ENCODE data around the gene TCF7L1. TPM values are rescaled to one million over a fixed set of nuclear protein-coding genes. Genes with fewer than 3 reads are reported as not detected.
"Not testable (repeated sequence)": the region's sequence is repeated elsewhere in the genome, so short reads cannot be mapped to it uniquely, and the experiment has no call there.

TCF7L1 gene
- total RNA-seq, 1 donor from 2014 or later, result 8.0 TPM

DNA sequence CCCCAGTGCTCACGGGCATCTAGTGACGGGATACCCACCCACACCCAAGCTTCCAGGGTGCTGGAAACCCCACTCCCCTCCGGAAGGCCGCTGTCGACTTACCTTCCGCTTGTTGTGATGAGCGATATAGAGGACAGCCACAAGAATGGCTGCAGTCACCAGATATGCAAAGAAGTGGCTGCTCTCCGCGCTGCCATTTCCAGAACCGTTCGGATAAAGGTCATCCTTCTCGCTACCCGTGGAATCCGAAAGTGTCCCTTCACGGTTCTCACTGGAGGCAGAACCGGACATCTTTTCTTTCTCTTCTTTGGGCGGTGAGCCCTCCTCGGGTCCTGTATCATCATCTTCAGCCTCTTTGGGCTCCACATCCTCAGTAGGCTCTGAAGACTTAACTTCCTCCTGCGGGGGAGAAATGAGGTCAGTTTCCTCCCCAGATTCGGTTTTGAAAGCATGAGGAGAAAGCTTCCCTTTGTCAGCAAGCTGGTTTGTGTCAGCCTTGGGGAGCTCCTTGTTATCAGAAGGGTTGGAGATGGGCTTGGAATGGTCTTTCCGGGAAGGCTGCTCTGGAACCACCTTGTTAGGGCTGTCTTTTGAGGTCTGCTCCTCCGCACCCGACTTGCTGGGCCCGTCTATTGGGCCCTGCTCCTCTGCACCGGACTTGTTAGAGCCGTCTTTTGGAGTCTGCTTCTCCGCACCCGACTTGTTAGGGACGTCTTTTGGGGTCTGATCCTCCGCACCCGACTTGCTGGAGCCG lies 193.4 kb downstream of the TCF7L1 start:
- no peak for DNase-seq

DNA sequence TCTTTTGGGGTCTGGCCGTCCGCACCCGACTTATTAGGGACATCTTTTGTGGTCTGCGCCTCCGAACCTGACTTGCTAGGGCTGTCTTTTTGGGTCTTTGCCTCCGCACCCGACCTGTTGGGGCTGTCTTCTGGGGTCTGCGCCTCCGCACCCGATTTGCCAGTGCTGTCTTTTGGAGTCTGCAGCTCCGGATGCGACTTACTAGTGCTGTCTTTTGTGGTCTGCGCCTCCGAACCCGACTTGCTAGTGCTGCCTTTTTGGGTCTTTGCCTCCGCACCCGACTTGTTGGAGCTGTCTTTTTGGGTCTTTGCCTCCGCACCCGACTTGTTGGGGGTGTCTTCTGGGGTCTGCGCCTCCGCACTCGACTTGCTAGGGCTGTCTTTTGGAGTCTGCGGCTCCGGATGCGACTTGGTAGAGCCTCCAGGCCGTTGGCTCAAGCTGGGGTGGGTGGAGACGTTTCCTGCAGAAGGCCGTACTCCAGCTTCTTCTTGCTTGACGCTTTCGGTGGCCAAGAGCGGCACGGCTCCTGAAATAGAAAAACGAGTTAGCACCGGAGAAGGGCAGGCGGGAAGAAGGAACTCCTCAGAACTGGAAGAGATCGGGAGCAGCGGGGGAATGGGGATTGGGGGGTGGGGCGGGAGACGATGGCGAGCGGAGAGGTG lies 194.1 kb downstream of the TCF7L1 start:
- no peak for DNase-seq

- DNase-seq, result peak; percentile 83
Observed at GRCh38 chr2:85327822-85328617, 194.8 kb downstream of the TCF7L1 start, which contains the start of gene TGOLN2. TGOLN2 (minus strand) TSS chr2:85327989; CDS start chr2:85327962, 27 bp downstream.

DNA sequence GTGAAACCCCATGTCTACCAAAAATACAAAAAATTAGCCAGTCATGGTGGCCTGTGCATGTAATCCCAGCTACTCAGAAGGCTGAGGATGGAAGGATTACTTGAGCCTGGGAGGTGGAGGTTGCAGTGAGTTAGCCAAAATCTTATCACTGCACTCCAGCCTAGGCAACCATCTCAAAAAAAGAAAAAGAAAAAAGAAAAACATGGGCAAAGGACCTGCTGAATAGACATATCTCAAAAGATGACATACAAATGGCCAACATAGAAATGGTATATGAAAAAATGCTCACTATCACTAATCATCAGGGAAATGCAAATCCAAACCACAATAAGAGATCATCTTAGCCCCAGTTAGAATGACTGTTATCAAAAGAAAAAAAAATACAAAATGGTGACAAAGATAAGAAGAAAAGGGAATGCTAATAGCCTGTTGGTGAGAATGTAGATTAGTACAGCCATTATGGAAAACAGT lies 196.0 kb downstream of the TCF7L1 start:
- no peak for DNase-seq

DNA sequence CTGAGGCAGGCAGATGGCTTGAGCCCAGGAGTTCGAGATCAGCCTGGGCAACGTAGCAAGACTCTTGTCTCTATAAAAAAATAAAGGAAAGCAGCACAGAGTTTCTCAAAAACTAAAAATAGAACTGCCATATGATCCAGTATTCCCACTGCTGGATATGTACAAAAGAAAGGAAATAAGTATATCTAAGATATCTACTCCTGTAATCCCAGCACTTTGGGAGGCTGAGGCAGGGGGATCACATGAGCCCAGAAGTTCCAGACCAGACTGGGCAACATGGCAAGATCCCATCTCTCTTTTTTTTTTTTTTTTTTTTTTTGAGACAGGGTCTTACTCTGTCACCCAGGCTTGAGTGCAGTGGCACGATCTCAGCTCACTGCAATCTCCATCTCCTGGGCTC lies 196.5 kb downstream of the TCF7L1 start:
- DNase-seq, result not testable (repeated sequence)

DNA sequence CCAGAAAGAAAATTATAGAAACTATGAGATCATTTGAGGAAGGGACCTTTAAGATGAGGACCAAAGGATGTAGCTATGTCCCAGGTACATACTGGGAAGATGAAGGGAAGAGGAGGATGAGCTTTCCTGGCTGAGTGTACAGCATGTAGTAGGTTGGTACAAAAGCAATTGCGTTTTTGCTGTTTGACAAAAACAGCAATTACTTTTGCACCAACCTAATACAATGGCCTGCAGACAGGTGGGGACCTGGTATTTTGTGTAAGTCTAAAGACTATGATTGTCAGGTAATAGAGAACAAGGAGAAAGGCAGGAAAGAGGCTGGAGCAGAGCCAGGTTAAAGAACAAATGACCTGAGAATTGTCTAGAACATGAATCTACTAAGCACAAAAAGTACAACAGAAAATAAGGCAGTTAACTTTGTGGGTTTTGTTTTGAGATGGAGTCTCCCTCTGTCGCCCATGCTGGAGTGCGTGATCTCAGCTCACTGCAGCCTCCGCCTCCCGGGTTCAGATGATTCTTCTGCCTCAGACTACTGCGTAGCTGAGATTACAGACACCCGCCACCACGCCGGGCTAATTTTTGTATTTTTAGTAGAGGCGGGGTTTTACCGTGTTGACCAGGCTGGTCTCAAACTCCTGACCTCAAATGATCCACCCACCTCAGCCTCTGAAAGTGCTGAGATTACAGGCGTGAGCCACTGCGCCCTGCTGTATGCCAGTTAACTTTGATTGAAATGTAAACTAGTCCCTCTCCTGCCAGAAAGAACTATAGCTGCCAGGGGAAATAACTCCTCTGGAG lies 197.8 kb downstream of the TCF7L1 start:
- no peak for DNase-seq

DNA sequence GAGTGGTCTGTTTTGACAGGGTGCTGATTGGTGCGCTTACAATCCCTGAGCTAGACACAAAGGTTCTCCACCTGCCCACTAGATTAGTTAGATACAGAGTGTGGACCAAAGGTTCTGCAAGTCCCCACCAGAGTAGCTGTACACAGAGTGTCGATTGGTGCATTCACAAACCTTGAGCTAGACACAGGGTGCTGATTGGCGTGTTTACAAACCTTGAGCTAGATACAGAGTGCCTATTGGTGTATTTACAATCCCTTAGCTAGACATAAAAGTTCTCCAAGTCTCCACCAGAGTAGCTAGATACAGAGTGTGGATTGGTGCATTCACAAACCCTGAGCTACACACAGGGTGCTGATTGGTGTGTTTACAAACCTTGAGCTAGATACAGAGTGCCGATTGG lies 200.7 kb downstream of the TCF7L1 start:
- DNase-seq, result not testable (repeated sequence)

DNA sequence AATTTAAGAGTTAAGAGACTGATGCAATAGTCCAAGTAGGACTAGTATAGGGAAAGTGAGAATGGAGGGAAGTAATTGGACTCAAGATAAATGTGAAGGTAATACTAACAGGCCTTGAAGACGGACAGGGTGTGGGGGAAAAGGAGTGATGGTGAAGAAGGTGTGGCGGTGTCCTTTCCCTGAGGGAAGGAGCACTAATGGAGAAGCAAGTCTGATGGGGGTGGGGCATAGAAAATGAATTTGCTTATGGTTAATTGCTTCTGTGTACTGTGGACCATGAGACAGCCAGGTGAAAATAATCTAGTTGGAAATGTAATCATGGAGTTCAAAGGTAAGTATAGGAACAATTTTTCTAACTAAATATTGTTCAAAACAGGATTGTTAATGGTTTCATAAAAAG lies 201.7 kb downstream of the TCF7L1 start:
- no peak for DNase-seq

- DNase-seq, result no peak
Observed at GRCh38 chr2:85340034-85340892, 207.1 kb downstream of the TCF7L1 start.

DNA sequence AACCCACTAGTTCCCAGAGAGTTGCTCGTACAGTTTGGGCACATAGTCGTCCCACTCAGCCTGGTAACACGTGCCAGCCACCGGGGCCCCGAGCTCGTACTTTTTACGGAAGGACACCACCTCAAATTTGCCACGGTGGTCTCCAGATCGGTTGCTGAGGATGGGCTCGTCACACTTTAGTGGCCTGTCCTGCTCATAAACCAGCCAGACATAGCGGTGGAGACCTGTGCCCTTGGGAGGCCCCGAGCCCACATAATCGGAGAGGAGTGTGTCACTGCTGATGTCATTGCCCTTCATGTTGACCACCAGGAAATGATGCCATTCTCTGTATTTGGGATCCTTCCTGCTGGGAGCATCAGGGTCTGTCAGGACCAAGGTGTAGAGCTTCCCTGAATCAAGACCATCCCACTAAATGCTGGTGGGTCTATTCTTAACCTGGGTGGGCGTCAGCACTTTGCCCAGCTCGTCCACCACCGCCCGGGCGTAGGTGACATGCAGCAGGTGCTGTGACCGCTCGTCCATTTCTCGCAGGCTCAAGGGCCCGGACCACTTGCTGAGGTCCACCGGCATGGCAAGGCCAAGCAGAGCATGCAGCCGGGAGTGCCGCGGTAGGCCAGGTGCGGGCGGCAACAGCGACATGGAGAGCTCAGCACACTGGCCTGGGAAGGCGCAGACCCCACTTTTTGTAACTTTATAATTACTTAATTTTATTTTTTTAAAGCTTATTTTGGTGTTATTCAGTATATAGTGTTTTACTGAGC lies 208.3 kb downstream of the TCF7L1 start:
- no peak for DNase-seq

GRCh38 chr2:85342156-85342555 lies 209.0 kb downstream of the TCF7L1 start:
- no peak for DNase-seq

DNA sequence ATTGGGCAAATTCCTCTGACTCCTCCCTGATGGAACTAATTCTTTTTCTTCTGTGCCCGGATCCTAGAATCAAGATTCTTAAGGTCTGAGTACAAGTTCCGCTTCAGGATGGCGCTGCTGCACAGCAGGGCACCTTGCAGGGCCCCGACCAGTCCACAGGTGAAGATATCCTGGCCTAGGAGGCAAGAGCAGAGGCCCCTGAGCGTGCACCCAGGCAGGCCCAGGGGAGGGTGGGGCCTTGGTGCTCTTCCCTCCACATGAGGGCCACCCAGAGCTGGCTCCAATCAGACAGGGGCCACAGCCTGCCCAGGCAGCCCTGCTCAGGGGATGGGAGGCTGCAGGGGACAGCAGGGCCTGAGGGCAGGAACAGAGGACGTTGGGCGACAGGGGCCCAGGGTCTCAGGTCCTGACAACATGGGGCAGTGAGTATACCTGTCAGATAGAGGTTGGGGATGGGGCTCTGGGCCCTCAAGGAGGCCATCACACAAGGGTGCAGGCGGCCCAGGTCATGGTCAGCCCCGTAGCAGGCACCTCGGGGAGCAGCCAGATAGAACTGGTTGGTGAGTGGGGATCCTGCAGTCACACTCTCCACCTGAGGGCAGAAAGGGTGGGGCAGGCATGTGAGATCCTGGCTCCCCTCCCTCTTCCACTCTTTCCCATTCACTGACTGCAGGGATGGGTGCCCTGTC lies 210.2 kb downstream of the TCF7L1 start:
- not testable (repeated sequence) for DNase-seq

DNA sequence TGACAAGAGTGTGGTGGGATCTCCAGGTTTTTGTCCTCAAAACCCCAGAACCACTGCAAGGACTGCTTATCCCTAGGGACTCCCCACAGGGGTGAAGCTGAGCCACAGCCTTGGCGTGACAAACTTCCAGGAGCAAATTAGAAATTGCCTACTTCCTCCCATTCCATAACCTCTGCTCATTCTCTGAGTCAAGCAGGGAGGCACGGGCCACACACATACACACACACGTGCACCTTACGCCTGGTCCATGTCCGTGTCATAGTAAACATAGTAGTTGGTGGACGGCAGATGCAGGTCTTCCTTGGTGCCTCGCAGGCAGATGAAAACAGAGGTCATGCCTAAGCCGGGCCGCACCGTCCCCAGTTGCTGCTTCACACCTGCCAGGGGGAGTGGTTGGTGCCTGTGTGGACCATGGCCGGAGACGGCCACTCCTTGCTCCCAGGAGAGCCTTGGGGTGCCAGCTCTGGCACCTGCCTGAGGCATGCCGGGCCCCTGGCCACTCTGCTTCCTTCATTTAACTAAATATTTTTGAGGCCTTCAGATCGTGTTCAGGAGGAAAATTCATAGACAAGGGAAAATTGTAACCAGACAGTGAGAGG lies 211.3 kb downstream of the TCF7L1 start:
- no peak for DNase-seq

- no peak for DNase-seq
Observed at GRCh38 chr2:85347599-85347998, 214.4 kb downstream of the TCF7L1 start.

DNA sequence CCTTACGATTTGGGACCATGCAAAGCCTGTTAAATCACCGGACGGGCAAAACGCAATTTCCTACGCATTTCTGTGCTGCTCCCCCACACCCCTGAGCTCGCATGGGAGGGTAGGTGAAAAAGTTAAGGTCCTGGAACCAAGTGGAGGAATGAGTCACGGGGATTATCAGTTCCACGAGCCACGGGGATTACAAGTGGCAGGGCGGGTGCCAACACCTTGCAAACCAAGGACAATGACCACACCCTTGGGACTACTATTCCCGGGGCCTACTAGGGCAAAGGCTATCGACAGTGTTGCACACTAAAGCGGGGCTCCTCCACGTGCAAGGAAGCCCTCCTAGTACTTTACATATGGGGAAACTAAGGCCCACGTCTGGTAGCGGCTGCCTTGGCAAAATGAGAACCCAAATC lies 220.7 kb downstream of the TCF7L1 start:
- no peak for DNase-seq

- peak; percentile 99 for DNase-seq
Observed at GRCh38 chr2:85354286-85355072, 221.3 kb downstream of the TCF7L1 start, which contains the start of the genes ELMOD3 and RETSAT. ELMOD3 (plus strand) TSS chr2:85354769; CDS start chr2:85357199, 2,430 bp downstream. RETSAT (minus strand) TSS chr2:85354528; CDS start chr2:85354507, 21 bp downstream.

GRCh38 chr2:85355073-85355410 lies 221.8 kb downstream of the TCF7L1 start:
- no peak for DNase-seq

DNA sequence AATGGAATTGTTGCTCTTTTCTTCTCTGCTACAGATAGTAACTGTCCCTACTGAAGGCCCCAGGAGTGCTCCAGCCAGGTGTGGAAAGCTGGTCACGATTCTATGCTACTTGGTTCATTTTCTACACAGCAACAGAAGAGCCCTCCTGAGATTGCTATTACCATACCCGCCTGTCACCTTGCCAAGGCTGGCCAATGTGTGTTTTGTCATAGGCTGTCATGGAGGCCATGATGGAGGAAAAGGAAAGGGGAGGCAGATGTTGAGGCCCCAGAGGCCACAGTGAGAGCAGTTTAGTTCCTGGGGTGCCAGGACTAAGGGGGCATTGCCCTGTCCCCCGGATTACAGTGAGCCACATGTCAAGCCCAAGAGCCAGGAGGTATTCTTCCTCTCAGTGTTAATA lies 222.3 kb downstream of the TCF7L1 start:
- no peak for DNase-seq

Data from skin of body (tissue), 2 donors.